GM12878 (cell line): ENCODE results near the gene SARDH.

Experiments used
- CEBPB ChIP-seq, 2 experiments: fragments of 150-350 bp in 1 of 2; IDR thresholded peaks; 2 replicates each; pipeline ENCODE4 v1.6.1; 2012 to 2014; ENCODE audit warnings: low read depth in 2 of 2, low read length in 2 of 2, borderline replicate concordance in 1 of 2, inconsistent platforms in 1 of 2
- CHD2 ChIP-seq: IDR thresholded peaks from 2 replicates; pipeline ENCODE4 v1.6.1; 2011; ENCODE audit warnings: low read depth, low read length, improper control_type of control experiment, borderline replicate concordance
- EGR1 ChIP-seq, 2 experiments: IDR thresholded peaks; 1 replicate in 1 of 2; 2 replicates in 1 of 2; pipeline ENCODE4 v1.6.1; 2011 to 2012; ENCODE audit warnings: low read depth in 2 of 2, low read length in 2 of 2, borderline replicate concordance in 1 of 2, mild to moderate bottlenecking in 1 of 2, moderate library complexity in 1 of 2
- EP300 ChIP-seq, 2 experiments: fragments of 150-350 bp in 1 of 2; IDR thresholded peaks; 2 replicates each; pipeline ENCODE4 v1.6.1; 2011 to 2012; ENCODE audit warnings: low read depth in 2 of 2, low read length in 2 of 2, borderline replicate concordance in 1 of 2, improper control_type of control experiment in 1 of 2, inconsistent platforms in 1 of 2; ENCODE audit not compliant: control insufficient read depth in 1 of 2
- EZH2 ChIP-seq: IDR thresholded peaks from 2 replicates; pipeline ENCODE4 v1.6.1; 2012; ENCODE audit warnings: low read depth, mild to moderate bottlenecking, control low read depth, inconsistent platforms, low read length, borderline replicate concordance; ENCODE audit not compliant: control insufficient read depth
- GABPA ChIP-seq: IDR thresholded peaks from 2 replicates; pipeline ENCODE4 v1.6.1; 2014; ENCODE audit warnings: antibody characterized with exemption, low read depth, mild to moderate bottlenecking, inconsistent platforms
- KDM1A ChIP-seq: fragments of 200-600 bp; sonication (generic); IDR thresholded peaks from 2 replicates; pipeline ENCODE4 v1.6.1; 2016; ENCODE audit warnings: borderline replicate concordance
- MEF2A ChIP-seq: IDR thresholded peaks from 2 replicates; pipeline ENCODE4 v1.6.1; 2011; ENCODE audit warnings: low read depth, mild to moderate bottlenecking, low read length, moderate library complexity; ENCODE audit not compliant: insufficient read depth
- POLR2AphosphoS2 ChIP-seq: IDR thresholded peaks from 2 replicates; pipeline ENCODE4 v1.6.1; 2011; ENCODE audit warnings: low read depth, mild to moderate bottlenecking, low read length, improper control_type of control experiment, moderate library complexity
- SP1 ChIP-seq: IDR thresholded peaks from one replicate; pipeline ENCODE4 v1.6.1; 2011; ENCODE audit warnings: low read depth, low read length
- STAT1 ChIP-seq: fragments of 450-650 bp; conservative IDR thresholded peaks from 2 replicates; pipeline ENCODE4 v1.6.1; 2014; ENCODE audit warnings: antibody characterized with exemption, mild to moderate bottlenecking
- TF ChIP-seq, protein P1 (sequence below), 3 experiments: IDR thresholded peaks in 2 of 3; conservative IDR thresholded peaks in 1 of 3; 2 replicates each; pipeline ENCODE4 v1.5.1; 2011; ENCODE audit warnings: low read depth in 3 of 3, low read length in 3 of 3, mild to moderate bottlenecking in 3 of 3, control low read depth in 2 of 3, moderate library complexity in 2 of 3, inconsistent platforms in 1 of 3, mixed read lengths in 1 of 3; ENCODE audit not compliant: control insufficient read depth in 2 of 3, insufficient read depth in 1 of 3; ENCODE audit errors: extremely low read depth in 1 of 3
- TF ChIP-seq, protein P2 (sequence below): IDR thresholded peaks from 2 replicates; pipeline ENCODE4 v1.6.1; 2012; ENCODE audit warnings: mild to moderate bottlenecking, low read depth, low read length

DNA sequence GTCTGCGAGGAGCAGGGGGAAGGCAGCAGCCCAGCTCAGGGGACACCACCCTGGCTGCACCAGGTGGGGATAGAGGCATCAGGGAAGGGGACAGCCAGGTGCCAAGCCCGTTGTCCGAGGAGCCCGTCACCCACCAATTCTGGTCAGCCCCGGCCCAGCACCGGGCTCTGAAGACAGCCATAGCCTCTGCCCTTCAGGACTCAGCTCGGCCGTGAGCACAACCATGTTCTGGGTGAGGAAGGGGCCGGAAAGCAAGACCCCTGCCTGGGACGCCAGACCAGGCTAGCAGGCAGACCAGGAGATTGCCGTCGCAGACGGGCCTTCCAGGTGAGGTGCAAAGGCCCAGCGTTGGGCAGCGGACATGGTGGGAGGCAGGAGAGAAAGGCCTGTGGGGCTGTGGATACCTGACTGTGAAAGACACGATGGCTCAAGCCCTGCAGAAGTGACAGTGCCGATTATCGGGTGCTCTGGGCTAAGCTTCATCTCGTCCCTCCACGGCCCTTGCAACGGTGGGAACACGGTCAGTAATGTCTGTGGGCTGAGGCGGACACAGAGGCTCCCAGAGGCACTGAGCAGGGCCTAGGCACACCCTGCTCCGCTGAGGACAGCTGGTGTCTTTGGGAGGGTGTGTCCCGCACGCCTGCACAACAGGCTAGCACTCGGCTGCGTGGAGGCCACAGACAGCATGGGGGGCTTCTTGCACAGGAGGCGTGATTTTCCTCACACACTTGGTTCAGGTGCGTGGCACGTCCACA is 65.5 kb downstream of the SARDH start:
- TF ChIP-seq POLR2AphosphoS2, result no peak
- TF ChIP-seq, protein P1, sequence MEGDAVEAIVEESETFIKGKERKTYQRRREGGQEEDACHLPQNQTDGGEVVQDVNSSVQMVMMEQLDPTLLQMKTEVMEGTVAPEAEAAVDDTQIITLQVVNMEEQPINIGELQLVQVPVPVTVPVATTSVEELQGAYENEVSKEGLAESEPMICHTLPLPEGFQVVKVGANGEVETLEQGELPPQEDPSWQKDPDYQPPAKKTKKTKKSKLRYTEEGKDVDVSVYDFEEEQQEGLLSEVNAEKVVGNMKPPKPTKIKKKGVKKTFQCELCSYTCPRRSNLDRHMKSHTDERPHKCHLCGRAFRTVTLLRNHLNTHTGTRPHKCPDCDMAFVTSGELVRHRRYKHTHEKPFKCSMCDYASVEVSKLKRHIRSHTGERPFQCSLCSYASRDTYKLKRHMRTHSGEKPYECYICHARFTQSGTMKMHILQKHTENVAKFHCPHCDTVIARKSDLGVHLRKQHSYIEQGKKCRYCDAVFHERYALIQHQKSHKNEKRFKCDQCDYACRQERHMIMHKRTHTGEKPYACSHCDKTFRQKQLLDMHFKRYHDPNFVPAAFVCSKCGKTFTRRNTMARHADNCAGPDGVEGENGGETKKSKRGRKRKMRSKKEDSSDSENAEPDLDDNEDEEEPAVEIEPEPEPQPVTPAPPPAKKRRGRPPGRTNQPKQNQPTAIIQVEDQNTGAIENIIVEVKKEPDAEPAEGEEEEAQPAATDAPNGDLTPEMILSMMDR (IDR thresholded peaks at IDR 0.05 in 2 of 3, conservative IDR thresholded peaks at IDR 0.05 in 1 of 3; ENCODE audit: control insufficient read depth in 2 of 3, extremely low read depth in 1 of 3, insufficient read depth in 1 of 3, low read depth in 3 of 3, low read length in 3 of 3), result no peak
- no peak for TF ChIP-seq STAT1
- TF ChIP-seq EP300 (IDR thresholded peaks at IDR 0.05; ENCODE audit: borderline replicate concordance in 1 of 2, control insufficient read depth in 1 of 2, low read depth in 2 of 2, low read length in 2 of 2), result no peak
- no peak for TF ChIP-seq CHD2
- TF ChIP-seq SP1, result no peak
- TF ChIP-seq CEBPB (IDR thresholded peaks at IDR 0.05; ENCODE audit: borderline replicate concordance in 1 of 2, low read depth in 2 of 2, low read length in 2 of 2), result no peak
- TF ChIP-seq EGR1 (IDR thresholded peaks at IDR 0.05; ENCODE audit: borderline replicate concordance in 1 of 2, low read depth in 2 of 2, low read length in 2 of 2), result no peak
- TF ChIP-seq KDM1A, result no peak
- TF ChIP-seq MEF2A, result no peak
- TF ChIP-seq, protein P2, sequence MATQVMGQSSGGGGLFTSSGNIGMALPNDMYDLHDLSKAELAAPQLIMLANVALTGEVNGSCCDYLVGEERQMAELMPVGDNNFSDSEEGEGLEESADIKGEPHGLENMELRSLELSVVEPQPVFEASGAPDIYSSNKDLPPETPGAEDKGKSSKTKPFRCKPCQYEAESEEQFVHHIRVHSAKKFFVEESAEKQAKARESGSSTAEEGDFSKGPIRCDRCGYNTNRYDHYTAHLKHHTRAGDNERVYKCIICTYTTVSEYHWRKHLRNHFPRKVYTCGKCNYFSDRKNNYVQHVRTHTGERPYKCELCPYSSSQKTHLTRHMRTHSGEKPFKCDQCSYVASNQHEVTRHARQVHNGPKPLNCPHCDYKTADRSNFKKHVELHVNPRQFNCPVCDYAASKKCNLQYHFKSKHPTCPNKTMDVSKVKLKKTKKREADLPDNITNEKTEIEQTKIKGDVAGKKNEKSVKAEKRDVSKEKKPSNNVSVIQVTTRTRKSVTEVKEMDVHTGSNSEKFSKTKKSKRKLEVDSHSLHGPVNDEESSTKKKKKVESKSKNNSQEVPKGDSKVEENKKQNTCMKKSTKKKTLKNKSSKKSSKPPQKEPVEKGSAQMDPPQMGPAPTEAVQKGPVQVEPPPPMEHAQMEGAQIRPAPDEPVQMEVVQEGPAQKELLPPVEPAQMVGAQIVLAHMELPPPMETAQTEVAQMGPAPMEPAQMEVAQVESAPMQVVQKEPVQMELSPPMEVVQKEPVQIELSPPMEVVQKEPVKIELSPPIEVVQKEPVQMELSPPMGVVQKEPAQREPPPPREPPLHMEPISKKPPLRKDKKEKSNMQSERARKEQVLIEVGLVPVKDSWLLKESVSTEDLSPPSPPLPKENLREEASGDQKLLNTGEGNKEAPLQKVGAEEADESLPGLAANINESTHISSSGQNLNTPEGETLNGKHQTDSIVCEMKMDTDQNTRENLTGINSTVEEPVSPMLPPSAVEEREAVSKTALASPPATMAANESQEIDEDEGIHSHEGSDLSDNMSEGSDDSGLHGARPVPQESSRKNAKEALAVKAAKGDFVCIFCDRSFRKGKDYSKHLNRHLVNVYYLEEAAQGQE, result no peak
- TF ChIP-seq GABPA, result no peak
- no peak for TF ChIP-seq EZH2
